ENCODE data around the gene METTL25B. TPM values are rescaled to one million over a fixed set of nuclear protein-coding genes. Genes with fewer than 3 reads are reported as not detected.

The METTL25B gene
- total and polyA plus RNA-seq, 2 of the 13 experiments (the other 11 are each of a cell fraction or from before 2014, with no cell fraction given): 11.9 to 24.0 TPM

- no peak for TF ChIP-seq ZNF609 (CRISPR knock-in tag; IDR thresholded peaks at IDR 0.05; ENCODE audit: borderline replicate concordance)
- no peak for TF ChIP-seq IRF1 (CRISPR knock-in tag; IDR thresholded peaks at IDR 0.05; ENCODE audit: low read depth)
- TF ChIP-seq ZBTB44 (CRISPR knock-in tag; IDR thresholded peaks at IDR 0.05): no peak
- TF ChIP-seq MAZ (IDR thresholded peaks at IDR 0.05; ENCODE audit: borderline replicate concordance, low read depth, low read length): no peak
- TF ChIP-seq MAZ (CRISPR knock-in tag; IDR thresholded peaks at IDR 0.05; ENCODE audit: low read depth): peak; percentile 43; the same call in 1 of the 2 replicates
- no peak for TF ChIP-seq TEF (CRISPR knock-in tag; IDR thresholded peaks at IDR 0.05)
- TF ChIP-seq EZH2 (conservative IDR thresholded peaks at IDR 0.05; ENCODE audit: low read depth, low read length): no peak
- TF ChIP-seq ZFP1 (CRISPR knock-in tag; IDR thresholded peaks at IDR 0.05): no peak
- no peak for TF ChIP-seq REXO4 (CRISPR knock-in tag; IDR thresholded peaks at IDR 0.05; ENCODE audit: borderline replicate concordance)
- no peak for TF ChIP-seq ZKSCAN8 (CRISPR knock-in tag; IDR thresholded peaks at IDR 0.05; ENCODE audit: borderline replicate concordance)
- TF ChIP-seq ZNF570 (CRISPR knock-in tag; IDR thresholded peaks at IDR 0.05; ENCODE audit: borderline replicate concordance): no peak
- TF ChIP-seq ZNF205 (CRISPR knock-in tag; IDR thresholded peaks at IDR 0.05): no peak
- TF ChIP-seq ZFY (CRISPR knock-in tag; IDR thresholded peaks at IDR 0.05): peak; percentile 85
- no peak for TF ChIP-seq ZNF276 (CRISPR knock-in tag; IDR thresholded peaks at IDR 0.05; ENCODE audit: low read depth)
- peak; percentile 85; the same call in 1 of the 2 replicates for TF ChIP-seq SP4 (CRISPR knock-in tag; IDR thresholded peaks at IDR 0.05)
Observed at GRCh38 chr1:156728599-156729462, 562 bp downstream of the METTL25B start, which contains the start of gene ISG20L2 (continued).

Measured in HepG2 (cell line).